ENCODE results near the gene TIMELESS. TPM values are rescaled to one million over a fixed set of nuclear protein-coding genes. Genes with fewer than 3 reads are reported as not detected.

Gene TIMELESS
- total RNA-seq, 4 donors from 2014 or later, result 4.8 to 47.0 (median 6.0) TPM

DNA sequence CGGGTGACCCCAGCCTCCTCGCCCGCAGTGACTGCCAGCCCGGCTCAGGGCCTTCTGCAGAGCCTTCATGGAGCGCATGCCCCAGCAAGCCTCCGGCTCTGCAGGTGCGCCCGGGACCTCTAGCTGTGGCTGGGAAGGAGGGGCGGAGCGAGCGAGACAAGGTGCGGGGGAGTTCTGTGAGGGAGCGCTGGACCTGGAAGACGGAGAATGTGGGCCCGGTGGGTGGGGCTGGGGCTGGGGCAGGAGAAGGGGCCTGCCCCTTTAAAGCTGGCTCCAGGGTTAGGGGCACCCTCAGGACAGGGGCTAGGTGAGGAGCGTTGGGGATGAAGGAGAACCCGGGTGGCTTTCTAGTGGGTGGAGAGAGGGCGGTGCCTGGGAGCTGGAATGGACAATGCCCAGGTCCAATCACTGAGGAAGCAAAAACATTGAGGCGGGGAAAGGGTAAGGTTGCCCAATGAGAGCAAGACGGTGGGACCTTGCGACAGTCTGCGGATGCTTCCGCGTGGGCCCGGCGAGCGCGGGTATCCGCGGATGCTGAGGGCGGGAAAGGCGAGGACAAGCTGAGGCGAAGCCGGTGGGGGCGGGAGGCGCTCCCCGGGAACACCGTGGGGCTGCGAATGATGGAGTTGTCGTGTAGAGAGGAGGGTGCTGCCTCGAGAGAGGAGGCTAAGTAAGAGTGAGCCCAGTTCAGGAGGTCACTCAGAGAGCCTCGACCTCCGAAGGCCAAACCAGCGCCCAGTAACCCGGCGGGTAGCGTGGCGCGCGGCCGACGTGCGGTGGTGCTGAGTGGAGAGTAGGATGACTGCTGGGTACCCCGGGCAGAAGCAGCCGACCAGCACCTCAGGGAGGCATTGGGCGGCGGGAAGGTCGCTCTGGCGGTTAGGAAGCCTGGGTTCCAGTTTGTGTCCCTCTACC is 39.1 kb upstream of the TIMELESS start, which contains the start of gene GLS2:
Gene GLS2, minus strand, starts transcription at position 121 of the 915 bp plus-strand sequence. Its CDS starts 43 bp downstream, at position 78.
- H3K36me3 ChIP-seq, result no peaks in the 10 kb centered on the region
- peaks cover 0 to 12% (median 3%) of the 10 kb centered on the region in 4 donors for H3K4me1 ChIP-seq
- TF ChIP-seq, protein P1, sequence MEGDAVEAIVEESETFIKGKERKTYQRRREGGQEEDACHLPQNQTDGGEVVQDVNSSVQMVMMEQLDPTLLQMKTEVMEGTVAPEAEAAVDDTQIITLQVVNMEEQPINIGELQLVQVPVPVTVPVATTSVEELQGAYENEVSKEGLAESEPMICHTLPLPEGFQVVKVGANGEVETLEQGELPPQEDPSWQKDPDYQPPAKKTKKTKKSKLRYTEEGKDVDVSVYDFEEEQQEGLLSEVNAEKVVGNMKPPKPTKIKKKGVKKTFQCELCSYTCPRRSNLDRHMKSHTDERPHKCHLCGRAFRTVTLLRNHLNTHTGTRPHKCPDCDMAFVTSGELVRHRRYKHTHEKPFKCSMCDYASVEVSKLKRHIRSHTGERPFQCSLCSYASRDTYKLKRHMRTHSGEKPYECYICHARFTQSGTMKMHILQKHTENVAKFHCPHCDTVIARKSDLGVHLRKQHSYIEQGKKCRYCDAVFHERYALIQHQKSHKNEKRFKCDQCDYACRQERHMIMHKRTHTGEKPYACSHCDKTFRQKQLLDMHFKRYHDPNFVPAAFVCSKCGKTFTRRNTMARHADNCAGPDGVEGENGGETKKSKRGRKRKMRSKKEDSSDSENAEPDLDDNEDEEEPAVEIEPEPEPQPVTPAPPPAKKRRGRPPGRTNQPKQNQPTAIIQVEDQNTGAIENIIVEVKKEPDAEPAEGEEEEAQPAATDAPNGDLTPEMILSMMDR (IDR thresholded peaks at IDR 0.05), result no peak
- TF ChIP-seq POLR2A (IDR thresholded peaks at IDR 0.05), result no peak
- H3K27me3 ChIP-seq, result no peaks in the 10 kb centered on the region
- H3K9me3 ChIP-seq, result no peaks in the 10 kb centered on the region
- H3K4me3 ChIP-seq, result peak within 1 kb of the TSS; percentile 43 to 77 (median 64)
- DNase-seq, result peak; percentile 77 to 91 (median 82)
- H3K27ac ChIP-seq, result peak within 1 kb of the TSS in 1 of 4 donors; percentile 75

DNA sequence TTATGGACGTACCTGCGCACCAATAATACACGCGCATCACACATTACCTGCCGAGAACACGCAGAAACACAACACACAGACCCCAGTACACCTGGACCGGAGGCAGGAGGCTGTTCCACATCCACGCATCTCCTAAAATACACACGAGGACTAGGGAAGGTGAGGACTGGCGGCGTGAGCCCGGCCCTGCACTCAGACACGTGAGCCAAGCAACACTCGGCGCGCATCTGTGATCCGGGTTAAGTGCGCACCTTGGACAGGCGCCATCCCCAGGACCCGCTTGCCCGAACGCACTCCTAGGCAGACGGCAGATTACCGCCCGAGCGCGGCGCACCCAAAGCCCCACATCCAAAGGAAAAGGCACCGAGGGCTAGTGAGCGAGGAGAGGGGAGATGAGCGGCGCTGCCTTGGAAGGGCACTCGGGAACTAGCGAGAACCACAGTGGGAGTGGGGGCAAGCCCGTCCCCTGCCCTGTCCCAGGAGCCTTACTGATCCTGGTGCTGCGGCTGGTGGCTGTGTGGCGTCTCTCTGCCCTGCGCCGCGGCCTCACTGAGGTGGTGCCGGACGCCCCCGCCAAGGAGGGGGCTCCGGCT is 38.3 kb upstream of the TIMELESS start:
- H3K27me3 ChIP-seq, result no peaks in the 10 kb centered on the region
- peaks cover 0 to 12% (median 3%) of the 10 kb centered on the region in 4 donors for H3K4me1 ChIP-seq
- TF ChIP-seq, protein P1 (IDR thresholded peaks at IDR 0.05), result no peak
- TF ChIP-seq POLR2A (IDR thresholded peaks at IDR 0.05), result no peak
- DNase-seq, result peak; percentile 36 to 61 (median 56)
- no peaks in the 10 kb centered on the region for H3K9me3 ChIP-seq
- H3K4me3 ChIP-seq, result peak overlapping the region; percentile 43 to 77 (median 64)
- peak overlapping the region in 1 of 4 donors; percentile 75 for H3K27ac ChIP-seq
- H3K36me3 ChIP-seq, result no peaks in the 10 kb centered on the region

DNA sequence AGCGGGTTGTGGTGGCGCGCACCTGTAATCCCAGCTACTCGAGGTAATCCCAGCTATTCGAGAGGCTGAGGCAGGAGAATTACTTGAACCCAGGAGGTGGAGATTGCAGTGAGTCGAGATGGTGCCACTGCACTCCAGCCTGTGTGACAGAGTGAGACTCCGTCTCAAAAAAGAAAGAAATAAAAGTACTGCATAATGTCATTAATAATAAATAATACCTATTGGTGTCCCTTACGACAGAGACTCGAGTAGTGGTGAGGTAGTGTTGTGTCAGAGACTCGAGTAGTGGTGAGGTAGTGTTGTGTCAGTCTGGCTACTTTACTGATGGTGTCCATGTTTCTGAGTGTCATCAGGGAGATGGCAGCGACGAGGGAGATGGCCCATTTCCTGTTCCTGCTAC is 37.5 kb upstream of the TIMELESS start:
- DNase-seq, result no peak
- H3K27ac ChIP-seq, result no peak overlapping the region

GRCh38 chr12:56484566-56484965 is 35.3 kb upstream of the TIMELESS start:
- H3K9me3 ChIP-seq, result no peaks in the 10 kb centered on the region
- no peak overlapping the region for H3K4me3 ChIP-seq
- peaks cover 0 to 12% (median 3%) of the 10 kb centered on the region in 4 donors for H3K4me1 ChIP-seq
- no peaks in the 10 kb centered on the region for H3K27me3 ChIP-seq
- H3K27ac ChIP-seq, result no peak overlapping the region
- no peaks in the 10 kb centered on the region for H3K36me3 ChIP-seq
- DNase-seq, result no peak
- TF ChIP-seq, protein P1 (IDR thresholded peaks at IDR 0.05), result no peak
- no peak for TF ChIP-seq POLR2A (IDR thresholded peaks at IDR 0.05)

More for the DNA sequence above, 37.5 kb upstream of the TIMELESS start:
- Histone ChIP-seq H3K4me1 (peaks cover 0 to 12% (median 3%) of the 10 kb centered on the region in 4 donors), H3K36me3 (no peaks in the 10 kb centered on the region), H3K27me3 (no peaks in the 10 kb centered on the region), H3K4me3 (no peak overlapping the region), H3K9me3 (no peaks in the 10 kb centered on the region)
- TF ChIP-seq, protein P1 (IDR thresholded peaks at IDR 0.05), result no peak

- Histone ChIP-seq H3K36me3 (no peaks in the 10 kb centered on the region), H3K27ac (no peak overlapping the region), H3K4me1 (no peaks in the 10 kb centered on the region), H3K27me3 (no peaks in the 10 kb centered on the region), H3K4me3 (no peak overlapping the region), H3K9me3 (no peaks in the 10 kb centered on the region)
- DNase-seq, result no peak
- TF ChIP-seq, protein P1 (IDR thresholded peaks at IDR 0.05), result no peak
- no peak for TF ChIP-seq POLR2A (IDR thresholded peaks at IDR 0.05)
Observed at GRCh38 chr12:56479625-56480024, 30.4 kb upstream of the TIMELESS start.
